ENCODE results near the gene KCMF1.

The KCMF1 gene

DNA sequence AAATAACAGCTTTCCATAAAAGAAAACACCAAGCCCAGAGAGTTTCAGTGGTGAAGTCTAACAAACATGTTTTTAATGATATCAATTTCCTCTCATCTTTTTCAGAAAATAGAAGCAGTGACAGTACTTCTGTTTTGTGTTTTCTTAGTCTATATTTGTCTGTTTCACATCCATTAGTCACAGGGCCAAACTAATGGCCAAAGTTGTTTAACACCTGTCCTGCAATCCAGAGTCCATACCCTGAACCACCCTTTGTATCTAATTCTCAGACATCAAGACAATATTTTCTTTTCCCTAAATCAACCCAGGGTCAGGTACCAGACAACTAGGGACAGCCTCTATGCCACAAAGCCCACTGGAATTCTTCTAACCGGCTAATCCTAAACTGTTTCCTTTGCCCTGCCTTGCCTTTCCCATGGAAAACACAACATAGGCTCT, 39.6 kb upstream of the KCMF1 start:
- H3K4me2 ChIP-seq (ENCODE audit: low read length), result no peak overlapping the region
- H3F3A ChIP-seq (ENCODE audit: control insufficient read depth, insufficient read depth), result peaks cover 9% of the 10 kb centered on the region; the same call in 1 of the 2 replicates
- no peaks in the 10 kb centered on the region for H4K20me1 ChIP-seq (ENCODE audit: control insufficient read depth, insufficient read depth, low read depth, low read length)
- H3K9me3 ChIP-seq (ENCODE audit: control insufficient read depth, insufficient read depth, low read length), result no peaks in the 10 kb centered on the region
- H3K4me1 ChIP-seq (ENCODE audit: control insufficient read depth, low read length), result peaks cover 23% of the 10 kb centered on the region
- H3K9me2 ChIP-seq (replicated peaks; ENCODE audit: control insufficient read depth, low read length), result no peaks in the 10 kb centered on the region
- peaks cover 13% of the 10 kb centered on the region for H3K79me2 ChIP-seq (ENCODE audit: control insufficient read depth, low read length)
- no peak overlapping the region for H3K4me3 ChIP-seq (ENCODE audit: low read length)
- no peaks in the 10 kb centered on the region for H3K27me3 ChIP-seq (ENCODE audit: control insufficient read depth, low read length)
- H3K27ac ChIP-seq (ENCODE audit: low read depth, low read length), result no peak overlapping the region
- TF ChIP-seq, protein P1, sequence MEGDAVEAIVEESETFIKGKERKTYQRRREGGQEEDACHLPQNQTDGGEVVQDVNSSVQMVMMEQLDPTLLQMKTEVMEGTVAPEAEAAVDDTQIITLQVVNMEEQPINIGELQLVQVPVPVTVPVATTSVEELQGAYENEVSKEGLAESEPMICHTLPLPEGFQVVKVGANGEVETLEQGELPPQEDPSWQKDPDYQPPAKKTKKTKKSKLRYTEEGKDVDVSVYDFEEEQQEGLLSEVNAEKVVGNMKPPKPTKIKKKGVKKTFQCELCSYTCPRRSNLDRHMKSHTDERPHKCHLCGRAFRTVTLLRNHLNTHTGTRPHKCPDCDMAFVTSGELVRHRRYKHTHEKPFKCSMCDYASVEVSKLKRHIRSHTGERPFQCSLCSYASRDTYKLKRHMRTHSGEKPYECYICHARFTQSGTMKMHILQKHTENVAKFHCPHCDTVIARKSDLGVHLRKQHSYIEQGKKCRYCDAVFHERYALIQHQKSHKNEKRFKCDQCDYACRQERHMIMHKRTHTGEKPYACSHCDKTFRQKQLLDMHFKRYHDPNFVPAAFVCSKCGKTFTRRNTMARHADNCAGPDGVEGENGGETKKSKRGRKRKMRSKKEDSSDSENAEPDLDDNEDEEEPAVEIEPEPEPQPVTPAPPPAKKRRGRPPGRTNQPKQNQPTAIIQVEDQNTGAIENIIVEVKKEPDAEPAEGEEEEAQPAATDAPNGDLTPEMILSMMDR (IDR thresholded peaks at IDR 0.05; ENCODE audit: low read depth, low read length, poor library complexity, severe bottlenecking), result no peak
- TF ChIP-seq EZH2phosphoT487 (IDR thresholded peaks at IDR 0.05; ENCODE audit: borderline replicate concordance, low read length), result no peak
- H3K36me3 ChIP-seq (ENCODE audit: control insufficient read depth, low read length), result peaks cover 3% of the 10 kb centered on the region; the same call in 1 of the 2 replicates

DNA sequence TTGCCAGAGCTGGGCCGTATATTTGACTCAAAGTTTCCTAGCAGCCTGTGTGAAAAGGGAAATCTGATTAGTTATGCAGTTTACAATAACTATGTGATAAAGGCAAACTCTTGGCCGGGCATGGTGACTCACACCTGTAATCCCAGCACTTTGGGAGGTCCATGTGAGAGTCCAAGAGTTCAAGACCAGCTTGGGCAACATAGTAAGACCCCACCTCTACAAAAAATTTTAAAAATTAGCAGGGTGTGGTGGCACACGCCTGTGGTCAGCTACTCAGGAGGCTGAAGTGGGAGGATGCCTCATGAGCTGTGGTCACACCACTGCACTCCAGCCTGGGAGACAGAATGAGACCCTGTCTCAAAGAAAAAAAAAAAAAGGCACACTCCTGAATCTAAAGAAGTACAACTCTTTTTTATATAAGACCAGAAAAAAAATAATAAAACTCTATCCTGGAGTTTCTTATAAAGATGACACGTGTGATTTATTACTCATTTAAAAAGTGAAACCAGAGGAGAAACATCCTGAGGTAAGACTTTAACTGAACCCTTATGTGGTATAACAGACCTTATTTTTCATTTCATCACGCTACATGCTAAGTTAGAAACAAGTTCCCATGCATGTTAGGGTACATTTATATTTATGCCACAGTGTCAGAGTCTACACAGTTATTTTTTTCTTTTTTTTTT, 32.6 kb upstream of the KCMF1 start:
- H4K20me1 ChIP-seq (ENCODE audit: control insufficient read depth, insufficient read depth, low read depth, low read length), result no peaks in the 10 kb centered on the region
- no peaks in the 10 kb centered on the region for H3K9me2 ChIP-seq (replicated peaks; ENCODE audit: control insufficient read depth, low read length)
- H3K9me3 ChIP-seq (ENCODE audit: control insufficient read depth, insufficient read depth, low read length), result no peaks in the 10 kb centered on the region
- peaks cover 11% of the 10 kb centered on the region for H3F3A ChIP-seq (ENCODE audit: control insufficient read depth, insufficient read depth)
- H3K4me3 ChIP-seq (ENCODE audit: low read length), result no peak overlapping the region
- no peaks in the 10 kb centered on the region for H3K36me3 ChIP-seq (ENCODE audit: control insufficient read depth, low read length)
- peak overlapping the region; percentile 72; the same call in 1 of the 2 replicates for H3K4me2 ChIP-seq (ENCODE audit: low read length)
- H3K79me2 ChIP-seq (ENCODE audit: control insufficient read depth, low read length), result no peaks in the 10 kb centered on the region
- TF ChIP-seq, protein P1 (IDR thresholded peaks at IDR 0.05; ENCODE audit: low read depth, low read length, poor library complexity, severe bottlenecking), result no peak
- no peak for TF ChIP-seq EZH2phosphoT487 (IDR thresholded peaks at IDR 0.05; ENCODE audit: borderline replicate concordance, low read length)
- no peak overlapping the region for H3K27ac ChIP-seq (ENCODE audit: low read depth, low read length)
- H3K27me3 ChIP-seq (ENCODE audit: control insufficient read depth, low read length), result no peaks in the 10 kb centered on the region
- peaks cover 39% of the 10 kb centered on the region for H3K4me1 ChIP-seq (ENCODE audit: control insufficient read depth, low read length)

DNA sequence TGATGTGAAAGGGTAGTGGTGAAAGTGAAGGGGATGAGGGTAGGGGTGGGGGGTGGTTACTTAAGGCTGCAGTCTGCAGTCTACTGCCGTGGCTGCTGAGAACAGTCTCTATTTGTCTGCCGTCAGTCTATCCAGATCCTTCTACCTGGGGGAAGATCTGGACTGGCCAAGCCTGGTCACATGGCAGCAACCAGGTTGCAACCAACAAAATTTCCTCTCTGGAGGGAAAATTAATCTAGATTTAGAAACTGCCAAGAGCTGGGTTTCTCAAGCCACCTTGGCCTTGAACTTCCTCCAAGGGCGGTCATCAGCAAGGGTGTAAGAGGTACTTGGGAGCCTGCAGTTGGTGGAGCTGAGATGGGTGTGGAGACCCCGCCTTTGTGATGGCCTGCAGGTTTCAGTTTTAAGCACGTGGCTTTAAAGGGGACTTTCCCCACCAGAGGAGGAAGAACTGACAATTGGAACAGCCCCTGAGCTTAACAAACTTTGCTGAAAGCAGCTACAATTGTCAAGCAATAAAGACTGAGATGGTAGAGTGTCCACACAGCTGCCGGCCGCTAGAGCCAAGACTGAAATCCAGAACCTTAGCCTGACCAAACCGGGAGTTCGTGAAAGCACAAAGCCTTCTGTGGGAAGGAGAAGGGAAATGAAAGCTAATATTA, 31.4 kb upstream of the KCMF1 start:
- peaks cover 39% of the 10 kb centered on the region for H3K4me1 ChIP-seq (ENCODE audit: control insufficient read depth, low read length)
- no peaks in the 10 kb centered on the region for H4K20me1 ChIP-seq (ENCODE audit: control insufficient read depth, insufficient read depth, low read depth, low read length)
- H3K4me3 ChIP-seq (ENCODE audit: low read length), result peak overlapping the region; percentile 60
- H3K27me3 ChIP-seq (ENCODE audit: control insufficient read depth, low read length), result no peaks in the 10 kb centered on the region
- H3K36me3 ChIP-seq (ENCODE audit: control insufficient read depth, low read length), result no peaks in the 10 kb centered on the region
- peak overlapping the region; percentile 72 for H3K4me2 ChIP-seq (ENCODE audit: low read length)
- no peaks in the 10 kb centered on the region for H3K9me2 ChIP-seq (replicated peaks; ENCODE audit: control insufficient read depth, low read length)
- no peaks in the 10 kb centered on the region for H3K79me2 ChIP-seq (ENCODE audit: control insufficient read depth, low read length)
- peak overlapping the region; percentile 62 for H3K27ac ChIP-seq (ENCODE audit: low read depth, low read length)
- H3K9me3 ChIP-seq (ENCODE audit: control insufficient read depth, insufficient read depth, low read length), result no peaks in the 10 kb centered on the region
- TF ChIP-seq, protein P1 (IDR thresholded peaks at IDR 0.05; ENCODE audit: low read depth, low read length, poor library complexity, severe bottlenecking), result no peak
- no peak for TF ChIP-seq EZH2phosphoT487 (IDR thresholded peaks at IDR 0.05; ENCODE audit: borderline replicate concordance, low read length)
- peaks cover 9% of the 10 kb centered on the region for H3F3A ChIP-seq (ENCODE audit: control insufficient read depth, insufficient read depth)
